Astrocyte of the cerebellum (primary cell): ENCODE data around the gene GNAI1.

ENCODE experiments used
- DNase-seq: peaks from one replicate; pipeline ENCODE4 v3.0.0-alpha.2; 2011; ENCODE audit warnings: low read depth
- H3K4me3 ChIP-seq: 2 replicates; pipeline ENCODE4 v1.5.1; 2011; ENCODE audit warnings: mild to moderate bottlenecking, low read depth, low read length, moderate library complexity
- in situ Hi-C: cut with HindIII; loops from 2 replicates; pipeline ENCODE4 v1.10.0; 2017; ENCODE audit warnings: low sequenced_read_pairs
- TF ChIP-seq, protein P1 (sequence below): IDR thresholded peaks from 2 replicates; pipeline ENCODE4 v1.5.1; 2012; ENCODE audit warnings: low read length, low read depth, moderate library complexity, mild to moderate bottlenecking; ENCODE audit errors: missing control alignments

GNAI1 gene

DNA sequence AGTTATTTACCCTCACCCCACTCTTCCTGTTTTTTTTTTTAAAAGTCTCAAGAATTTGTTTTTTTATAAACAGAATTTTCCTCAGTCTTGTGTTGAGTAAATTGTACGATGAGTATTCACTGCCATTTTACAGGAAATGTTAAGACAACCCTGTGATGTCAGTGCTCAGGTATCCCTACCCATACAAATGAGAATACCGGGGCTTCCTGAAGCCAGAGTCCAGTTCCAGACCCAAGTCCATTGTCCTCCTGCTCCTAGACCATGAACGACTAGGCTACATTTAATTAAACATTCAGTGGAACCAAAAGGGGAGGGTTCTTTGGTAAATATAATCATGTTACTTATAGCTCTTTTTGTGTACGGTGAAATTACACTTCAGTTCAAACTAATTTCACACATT, 79.2 kb downstream of the GNAI1 start:
- in situ Hi-C loops, result no loop called here
- no peak for DNase-seq
- TF ChIP-seq, protein P1, sequence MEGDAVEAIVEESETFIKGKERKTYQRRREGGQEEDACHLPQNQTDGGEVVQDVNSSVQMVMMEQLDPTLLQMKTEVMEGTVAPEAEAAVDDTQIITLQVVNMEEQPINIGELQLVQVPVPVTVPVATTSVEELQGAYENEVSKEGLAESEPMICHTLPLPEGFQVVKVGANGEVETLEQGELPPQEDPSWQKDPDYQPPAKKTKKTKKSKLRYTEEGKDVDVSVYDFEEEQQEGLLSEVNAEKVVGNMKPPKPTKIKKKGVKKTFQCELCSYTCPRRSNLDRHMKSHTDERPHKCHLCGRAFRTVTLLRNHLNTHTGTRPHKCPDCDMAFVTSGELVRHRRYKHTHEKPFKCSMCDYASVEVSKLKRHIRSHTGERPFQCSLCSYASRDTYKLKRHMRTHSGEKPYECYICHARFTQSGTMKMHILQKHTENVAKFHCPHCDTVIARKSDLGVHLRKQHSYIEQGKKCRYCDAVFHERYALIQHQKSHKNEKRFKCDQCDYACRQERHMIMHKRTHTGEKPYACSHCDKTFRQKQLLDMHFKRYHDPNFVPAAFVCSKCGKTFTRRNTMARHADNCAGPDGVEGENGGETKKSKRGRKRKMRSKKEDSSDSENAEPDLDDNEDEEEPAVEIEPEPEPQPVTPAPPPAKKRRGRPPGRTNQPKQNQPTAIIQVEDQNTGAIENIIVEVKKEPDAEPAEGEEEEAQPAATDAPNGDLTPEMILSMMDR, result no peak
- no peak overlapping the region for H3K4me3 ChIP-seq

DNA sequence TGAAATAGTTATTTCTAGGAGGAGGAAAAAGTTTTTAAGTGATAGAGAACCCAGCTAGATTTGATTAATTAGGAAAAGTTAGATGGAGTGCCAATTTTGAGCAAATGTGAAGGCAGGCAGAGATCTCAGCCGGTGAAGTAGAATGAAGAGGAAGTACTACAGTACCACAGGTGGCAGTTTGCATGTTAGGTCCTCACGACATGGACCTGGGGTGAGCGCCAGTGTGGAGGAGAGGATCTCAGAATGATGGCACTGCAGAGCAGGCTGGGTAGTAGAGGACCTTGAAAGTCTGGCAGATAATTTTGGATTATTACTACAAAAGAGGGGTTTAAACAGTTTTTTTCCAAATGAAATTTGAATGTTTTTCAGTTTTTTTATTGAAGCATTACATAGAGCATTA, 81.1 kb downstream of the GNAI1 start:
- DNase-seq, result no peak
- no peak overlapping the region for H3K4me3 ChIP-seq
- in situ Hi-C loops, result no loop called here
- TF ChIP-seq, protein P1, result no peak

DNA sequence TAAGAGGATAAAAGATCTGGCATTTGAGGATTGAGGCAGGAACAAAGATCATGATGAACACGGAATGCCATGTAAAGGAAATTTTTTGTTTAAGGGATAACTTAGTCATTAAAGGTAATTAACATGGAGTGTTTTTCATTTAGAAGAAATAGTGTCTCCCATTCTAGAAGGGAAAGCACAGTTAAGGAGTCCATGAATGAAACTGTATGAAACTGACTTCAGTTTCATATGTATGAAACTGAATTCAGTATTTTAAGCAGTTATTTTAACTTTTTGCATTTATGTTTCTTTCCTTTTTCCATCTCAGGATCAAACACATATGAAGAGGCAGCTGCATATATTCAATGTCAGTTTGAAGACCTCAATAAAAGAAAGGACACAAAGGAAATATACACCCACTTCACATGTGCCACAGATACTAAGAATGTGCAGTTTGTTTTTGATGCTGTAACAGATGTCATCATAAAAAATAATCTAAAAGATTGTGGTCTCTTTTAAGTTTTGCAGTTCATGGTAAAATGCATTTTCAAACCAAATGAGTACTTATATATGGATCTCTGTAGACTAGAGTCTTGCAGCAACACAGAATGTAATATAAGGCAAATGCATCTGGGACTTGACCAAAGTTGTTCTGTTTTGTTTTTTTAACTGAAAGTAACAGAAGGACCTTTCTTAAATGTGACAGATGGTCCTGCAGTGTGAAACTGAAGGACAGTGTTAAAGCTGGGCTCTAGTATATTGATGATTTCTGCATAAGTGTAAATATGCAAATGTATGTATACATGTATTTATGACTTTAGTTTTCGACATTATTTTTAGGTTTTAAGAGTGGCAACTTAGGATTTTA, 82.6 kb downstream of the GNAI1 start:
- in situ Hi-C loops, result no loop called here
- TF ChIP-seq, protein P1, result no peak
- DNase-seq, result no peak
- H3K4me3 ChIP-seq, result no peak overlapping the region

DNA sequence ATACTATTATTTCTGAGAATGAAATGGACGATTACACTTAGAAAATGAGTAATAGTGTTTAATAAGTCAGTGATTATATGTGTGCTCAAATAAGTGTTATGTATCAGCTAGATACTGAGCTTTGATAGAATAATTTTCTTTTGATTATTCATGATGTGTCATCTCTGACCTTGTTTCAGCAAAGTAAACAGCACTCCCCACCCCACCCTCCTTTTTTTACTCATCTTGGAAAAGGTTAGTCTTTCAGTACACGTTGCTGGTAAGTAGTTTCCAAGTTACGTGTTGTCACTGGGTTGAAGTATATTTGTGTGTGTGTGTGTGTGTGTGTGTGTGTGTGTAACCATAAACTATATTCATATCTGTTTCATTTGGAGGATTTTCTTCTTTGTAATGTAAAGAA, 84.1 kb downstream of the GNAI1 start:
- in situ Hi-C loops, result no loop called here
- no peak overlapping the region for H3K4me3 ChIP-seq
- TF ChIP-seq, protein P1, result no peak
- no peak for DNase-seq

DNA sequence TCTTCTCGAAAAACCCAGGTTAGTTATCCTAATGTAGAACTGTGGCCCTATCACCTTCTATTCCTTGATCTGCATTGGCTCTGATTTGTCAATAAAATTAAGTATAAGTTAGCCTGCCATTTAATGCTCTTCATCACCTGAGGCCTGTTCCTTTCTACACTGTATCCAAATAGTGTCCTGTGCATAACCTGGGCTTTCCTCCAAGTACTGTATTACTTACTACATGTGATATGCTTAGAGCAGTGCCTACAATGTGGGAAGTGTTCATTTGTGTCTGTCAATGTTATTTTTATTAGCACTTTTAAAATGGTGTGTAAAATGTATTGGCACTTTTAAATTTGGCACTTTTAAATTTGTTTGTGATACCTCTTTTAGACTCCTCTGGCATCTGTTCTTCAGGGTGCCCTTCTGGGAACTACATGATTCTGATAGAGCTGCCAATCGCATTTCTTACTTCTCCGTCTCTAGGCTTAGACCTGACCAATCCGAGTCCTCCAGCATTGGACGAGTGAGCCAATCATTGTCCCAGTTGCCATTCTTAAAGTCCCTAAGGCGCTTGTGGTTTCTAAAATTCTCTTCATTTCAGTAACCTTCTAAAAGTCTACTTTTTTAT, 85.5 kb downstream of the GNAI1 start:
- TF ChIP-seq, protein P1, result no peak
- in situ Hi-C loops, result no loop called here
- no peak for DNase-seq
- H3K4me3 ChIP-seq, result no peak overlapping the region

DNA sequence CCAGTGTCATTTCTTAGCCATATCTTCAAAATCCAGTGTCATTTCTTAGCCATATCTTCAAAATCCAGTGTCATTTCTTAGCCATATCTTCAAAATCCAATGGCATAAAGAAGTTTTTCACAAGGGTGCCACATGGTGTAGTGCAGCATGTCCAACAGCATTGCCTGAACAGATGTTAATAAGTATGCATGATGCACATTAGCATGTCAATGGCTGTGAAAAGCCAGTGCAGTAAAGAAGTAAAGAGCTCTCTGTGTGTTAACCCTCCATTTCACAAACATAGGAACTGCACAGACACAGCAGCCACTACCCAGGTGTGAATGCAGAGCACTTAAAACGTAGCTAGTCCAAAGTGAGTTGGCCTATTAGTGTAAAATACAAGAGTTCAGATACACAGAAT, 89.8 kb downstream of the GNAI1 start:
- TF ChIP-seq, protein P1, result no peak
- in situ Hi-C loops, result no loop called here
- H3K4me3 ChIP-seq, result no peak overlapping the region
- DNase-seq, result no peak
